Suprapubic skin (tissue), 4 donors: Measurements from ENCODE around the gene ARSJ. TPM values are rescaled to one million over a fixed set of nuclear protein-coding genes. Genes with fewer than 3 reads are reported as not detected.

Experiments
- DNase-seq, 2 donors: peaks; one replicate each; pipeline ENCODE4 v3.0.0-alpha.2; 2019; ENCODE audit warnings: low spot score in 2 of 2
- H3K27ac ChIP-seq: fragments of 200-600 bp; sonication (generic); one replicate; pipeline ENCODE4 v1.5.1; 2019
- H3K27me3 ChIP-seq: fragments of 200-600 bp; sonication (generic); one replicate; pipeline ENCODE4 v1.5.1; 2019
- H3K36me3 ChIP-seq: fragments of 200-600 bp; sonication (generic); one replicate; pipeline ENCODE4 v1.5.1; 2019
- H3K4me1 ChIP-seq: fragments of 200-600 bp; sonication (generic); one replicate; pipeline ENCODE4 v1.5.1; 2019
- H3K4me3 ChIP-seq: fragments of 200-600 bp; sonication (generic); one replicate; pipeline ENCODE4 v1.5.1; 2019; ENCODE audit warnings: mild to moderate bottlenecking
- H3K9me3 ChIP-seq: fragments of 200-600 bp; sonication (generic); one replicate; pipeline ENCODE4 v1.5.1; 2019
- EP300 ChIP-seq: sonication (generic); formaldehyde crosslinking; IDR thresholded peaks from one replicate; pipeline ENCODE4 v1.6.1; 2017; ENCODE audit warnings: antibody characterized with exemption
- POLR2A ChIP-seq, 2 donors: fragments of 450-650 bp; IDR thresholded peaks; one replicate each; pipeline ENCODE4 v1.6.1; 2017; ENCODE audit warnings: antibody characterized with exemption in 2 of 2, mild to moderate bottlenecking in 2 of 2, moderate library complexity in 2 of 2
- POLR2AphosphoS5 ChIP-seq, 3 donors: sonication (generic); formaldehyde crosslinking; IDR thresholded peaks; one replicate each; pipeline ENCODE4 v1.6.1; 2017; ENCODE audit warnings: antibody characterized with exemption in 3 of 3
- WGBS: methylation state at CpG from one replicate; pipeline ENCODE4 v1.1.5; 2018; 5-methylcytosine and 5-hydroxymethylcytosine counted together
- total RNA-seq, 4 donors: library from RNA; depleted of rRNA; stranded (reverse); fragments of >200 nt; gene quantifications; one replicate each; pipeline ENCODE4 v1.1.0, GENCODE V29; 2016
- TF ChIP-seq, protein P1 (sequence below), 2 donors: fragments of 200-600 bp in 1 of 2; fragments of 450-650 bp in 1 of 2; sonication (generic) in 1 of 2; IDR thresholded peaks; one replicate each; pipeline ENCODE4 v1.5.1; 2016 to 2019; ENCODE audit warnings: antibody characterized with exemption in 2 of 2, mild to moderate bottlenecking in 1 of 2, moderate library complexity in 1 of 2

Gene ARSJ
- total RNA-seq, 4 donors from 2014 or later = 1.6 to 3.9 (median 3.2) TPM

DNA sequence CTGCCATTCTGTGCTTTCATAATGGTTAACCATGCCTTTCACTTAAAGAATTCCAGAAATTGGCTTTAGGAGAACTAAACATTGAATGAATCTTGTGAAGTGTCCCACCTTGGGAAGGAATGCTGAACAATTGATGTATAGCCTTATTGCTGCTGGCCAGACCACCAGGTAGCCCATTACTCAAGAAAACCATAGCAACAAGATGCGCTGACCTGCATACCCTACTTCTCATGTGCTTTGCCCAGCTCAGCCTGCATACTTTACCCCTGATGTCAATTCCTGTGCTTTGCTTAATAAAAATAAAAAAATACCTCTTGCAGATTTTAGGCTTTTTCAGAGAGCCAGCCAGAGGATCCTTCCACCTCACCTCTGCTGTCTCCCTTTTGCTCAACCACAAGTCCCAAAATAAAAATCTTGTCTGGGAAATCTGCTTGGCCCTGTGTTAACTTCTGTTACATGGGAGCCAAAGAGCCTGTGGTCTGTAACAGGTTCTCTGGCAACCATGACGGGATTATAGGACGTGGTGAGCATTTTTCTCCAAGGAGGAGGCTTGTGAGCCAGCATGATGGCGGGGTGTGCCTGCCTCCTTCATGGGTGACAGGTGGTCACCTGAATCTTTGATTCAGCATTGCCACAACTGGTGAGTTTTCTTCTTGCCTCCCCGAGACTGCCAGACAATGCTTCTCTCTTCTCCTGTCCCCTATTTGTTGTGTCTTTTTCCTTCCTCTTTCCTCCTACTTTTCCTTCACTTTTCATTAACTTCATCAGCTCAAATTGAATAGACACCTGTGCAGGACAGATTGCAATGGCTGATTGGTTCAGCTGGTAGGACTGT is 106.8 kb downstream of the ARSJ start:
- WGBS = 89% methylated on average over 5 of the region's 5 CpGs
- Histone ChIP-seq H3K4me1 (no peaks in the 10 kb centered on the region), H3K27ac (no peak overlapping the region), H3K9me3 (no peaks in the 10 kb centered on the region), H3K27me3 (no peaks in the 10 kb centered on the region), H3K4me3 (no peak overlapping the region), H3K36me3 (no peaks in the 10 kb centered on the region)
- TF ChIP-seq EP300 = no peak
- no peak for TF ChIP-seq POLR2A (IDR thresholded peaks at IDR 0.05)
- TF ChIP-seq, protein P1, sequence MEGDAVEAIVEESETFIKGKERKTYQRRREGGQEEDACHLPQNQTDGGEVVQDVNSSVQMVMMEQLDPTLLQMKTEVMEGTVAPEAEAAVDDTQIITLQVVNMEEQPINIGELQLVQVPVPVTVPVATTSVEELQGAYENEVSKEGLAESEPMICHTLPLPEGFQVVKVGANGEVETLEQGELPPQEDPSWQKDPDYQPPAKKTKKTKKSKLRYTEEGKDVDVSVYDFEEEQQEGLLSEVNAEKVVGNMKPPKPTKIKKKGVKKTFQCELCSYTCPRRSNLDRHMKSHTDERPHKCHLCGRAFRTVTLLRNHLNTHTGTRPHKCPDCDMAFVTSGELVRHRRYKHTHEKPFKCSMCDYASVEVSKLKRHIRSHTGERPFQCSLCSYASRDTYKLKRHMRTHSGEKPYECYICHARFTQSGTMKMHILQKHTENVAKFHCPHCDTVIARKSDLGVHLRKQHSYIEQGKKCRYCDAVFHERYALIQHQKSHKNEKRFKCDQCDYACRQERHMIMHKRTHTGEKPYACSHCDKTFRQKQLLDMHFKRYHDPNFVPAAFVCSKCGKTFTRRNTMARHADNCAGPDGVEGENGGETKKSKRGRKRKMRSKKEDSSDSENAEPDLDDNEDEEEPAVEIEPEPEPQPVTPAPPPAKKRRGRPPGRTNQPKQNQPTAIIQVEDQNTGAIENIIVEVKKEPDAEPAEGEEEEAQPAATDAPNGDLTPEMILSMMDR (IDR thresholded peaks at IDR 0.05) = no peak
- TF ChIP-seq POLR2AphosphoS5 (IDR thresholded peaks at IDR 0.05) = no peak
- no peak for DNase-seq

DNA sequence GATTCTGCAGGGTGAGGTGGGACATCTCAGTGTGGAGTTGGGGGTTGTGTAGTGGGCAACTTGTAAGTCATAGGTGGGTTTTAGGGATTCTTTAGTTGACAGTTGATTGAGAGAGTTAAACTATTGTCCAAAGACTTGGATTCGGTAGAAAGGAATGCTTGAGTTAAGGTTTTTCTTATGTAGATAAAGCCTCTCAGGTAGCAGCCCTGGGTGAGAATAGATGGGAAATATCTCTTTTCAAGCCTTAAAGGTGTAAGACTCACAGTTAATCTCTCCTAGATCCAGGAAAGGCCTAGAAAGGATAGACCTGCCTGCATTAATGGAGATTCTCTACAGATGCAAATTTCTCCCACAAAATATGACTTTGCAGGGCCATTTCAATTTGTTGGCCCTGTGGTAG is 108.4 kb downstream of the ARSJ start:
- H3K4me3 ChIP-seq = no peak overlapping the region

DNA sequence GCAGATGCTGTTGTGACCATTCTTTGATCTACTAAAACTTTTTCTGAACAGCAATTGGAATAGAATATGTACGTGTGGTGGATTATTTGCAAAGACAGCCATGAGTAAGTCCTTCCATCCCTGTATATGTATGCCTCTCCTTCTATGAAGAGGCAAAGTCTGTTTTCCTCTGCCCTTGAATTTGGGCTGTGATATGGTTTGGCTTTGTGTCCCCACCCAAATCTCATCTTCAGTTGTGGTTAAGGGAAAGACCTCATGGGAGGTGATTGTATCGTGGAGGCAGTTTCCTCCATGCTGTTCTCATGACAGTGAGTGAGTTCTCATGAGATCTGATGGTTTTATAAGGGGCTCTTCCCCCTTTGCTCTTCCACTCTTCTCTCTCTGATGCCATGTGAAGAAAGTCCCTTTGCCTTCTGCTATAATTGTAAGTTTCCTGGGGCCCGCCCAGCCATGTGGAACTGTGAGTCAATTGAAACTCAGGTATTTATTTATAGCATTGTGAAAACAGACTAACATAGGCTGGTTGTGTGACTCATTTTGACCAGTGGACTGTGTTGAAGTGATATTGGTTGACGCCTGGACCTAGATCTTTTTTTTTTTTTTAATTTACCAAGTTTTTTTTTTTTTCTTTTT is 109.6 kb downstream of the ARSJ start:
- no peak for DNase-seq
- H3K36me3 ChIP-seq = no peaks in the 10 kb centered on the region
- H3K27ac ChIP-seq = no peak overlapping the region
- H3K4me3 ChIP-seq = no peak overlapping the region
- 82% methylated on average over 4 of the region's 4 CpGs for whole genome bisulfite sequencing
- no peaks in the 10 kb centered on the region for H3K4me1 ChIP-seq
- TF ChIP-seq POLR2AphosphoS5 (IDR thresholded peaks at IDR 0.05) = no peak
- TF ChIP-seq, protein P1 (IDR thresholded peaks at IDR 0.05) = no peak
- no peak for TF ChIP-seq POLR2A (IDR thresholded peaks at IDR 0.05)
- no peak for TF ChIP-seq EP300
- no peaks in the 10 kb centered on the region for H3K27me3 ChIP-seq
- no peaks in the 10 kb centered on the region for H3K9me3 ChIP-seq

More for the DNA sequence above, 108.4 kb downstream of the ARSJ start:
- Histone ChIP-seq H3K27me3 (no peaks in the 10 kb centered on the region), H3K4me1 (no peaks in the 10 kb centered on the region), H3K27ac (no peak overlapping the region), H3K9me3 (no peaks in the 10 kb centered on the region), H3K36me3 (no peaks in the 10 kb centered on the region)
- 86% methylated on average over 1 of the region's 1 CpG for WGBS
- TF ChIP-seq POLR2A (IDR thresholded peaks at IDR 0.05) = no peak
- TF ChIP-seq POLR2AphosphoS5 (IDR thresholded peaks at IDR 0.05) = no peak
- TF ChIP-seq EP300 = no peak
- TF ChIP-seq, protein P1 (IDR thresholded peaks at IDR 0.05) = no peak
- DNase-seq = no peak

DNA sequence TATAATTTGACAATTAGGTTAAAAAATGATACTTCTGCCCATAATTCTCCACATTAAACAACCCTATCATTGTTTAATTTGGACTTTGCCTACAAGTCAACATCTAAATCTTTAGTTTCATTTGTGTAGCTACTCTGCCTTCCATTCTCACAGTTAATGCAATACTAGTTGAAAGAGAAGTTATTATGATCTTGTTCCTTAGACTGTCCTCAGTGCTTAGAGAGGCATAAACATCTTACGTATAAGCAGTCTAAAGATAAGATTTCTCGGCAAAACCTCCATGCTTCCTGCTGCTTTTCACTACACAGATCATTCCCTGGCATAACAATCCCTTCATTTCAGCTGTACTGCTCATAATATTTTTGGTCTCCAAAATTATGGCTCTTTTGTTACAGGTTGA is 112.8 kb downstream of the ARSJ start:
- TF ChIP-seq POLR2A (IDR thresholded peaks at IDR 0.05) (no peak), EP300 (no peak), POLR2AphosphoS5 (IDR thresholded peaks at IDR 0.05) (no peak)
- TF ChIP-seq, protein P1 (IDR thresholded peaks at IDR 0.05) = no peak
- no peaks in the 10 kb centered on the region for H3K36me3 ChIP-seq
- H3K27me3 ChIP-seq = no peaks in the 10 kb centered on the region
- H3K9me3 ChIP-seq = no peaks in the 10 kb centered on the region
- WGBS = 65% methylated on average over 2 of the region's 2 CpGs
- no peak overlapping the region for H3K4me3 ChIP-seq
- H3K4me1 ChIP-seq = no peaks in the 10 kb centered on the region
- no peak for DNase-seq
- no peak overlapping the region for H3K27ac ChIP-seq

DNA sequence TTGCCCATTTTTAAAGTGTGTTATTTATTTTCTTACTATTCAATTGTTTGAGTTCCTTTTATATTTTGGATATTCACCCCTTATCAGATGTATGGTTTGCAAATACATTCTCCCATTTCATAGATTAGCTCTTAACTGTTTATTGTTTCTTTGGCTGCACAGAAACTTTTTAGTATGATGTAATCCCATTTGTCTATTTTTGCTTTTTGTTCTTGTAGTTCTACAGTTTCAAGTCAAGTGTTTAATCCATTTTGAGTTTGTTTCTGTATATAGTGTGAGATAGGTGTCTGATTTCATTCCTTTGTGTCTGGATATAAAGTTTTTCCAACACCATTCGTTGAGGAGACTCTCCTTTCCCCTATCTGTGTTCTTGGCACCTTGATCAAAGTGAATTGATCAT is 120.5 kb downstream of the ARSJ start:
- Histone ChIP-seq H3K27me3 (no peaks in the 10 kb centered on the region), H3K9me3 (no peaks in the 10 kb centered on the region), H3K36me3 (no peaks in the 10 kb centered on the region), H3K27ac (no peak overlapping the region), H3K4me3 (no peak overlapping the region), H3K4me1 (no peaks in the 10 kb centered on the region)
- TF ChIP-seq, protein P1 (IDR thresholded peaks at IDR 0.05) = no peak
- TF ChIP-seq POLR2AphosphoS5 (IDR thresholded peaks at IDR 0.05) (no peak), EP300 (no peak), POLR2A (IDR thresholded peaks at IDR 0.05) (no peak)
- DNase-seq = no peak
- 39% methylated on average over 1 of the region's 1 CpG for WGBS
